Renal cortex interstitium (tissue), 11 donors: ENCODE results near the gene PTPRR. TPM values are rescaled to one million over a fixed set of nuclear protein-coding genes. Genes with fewer than 3 reads are reported as not detected.

Experiments
- DNase-seq, 11 donors: peaks; one replicate each; pipeline ENCODE4 v3.0.0-alpha.2; 2013; ENCODE audit warnings: low read depth in 9 of 11, low spot score in 4 of 11; ENCODE audit errors: extremely low read depth in 1 of 11
- polyA plus RNA-seq, 3 donors: library from polyadenylated mRNA; unstranded; fragments of 120-200 nt; gene quantifications; one replicate each; pipeline ENCODE4 v1.2.1, GENCODE V29; 2013; ENCODE audit not compliant: insufficient read length in 3 of 3

PTPRR gene
- polyA plus RNA-seq, 3 donors, result 0.64 to 0.87 (median 0.66) TPM

DNA sequence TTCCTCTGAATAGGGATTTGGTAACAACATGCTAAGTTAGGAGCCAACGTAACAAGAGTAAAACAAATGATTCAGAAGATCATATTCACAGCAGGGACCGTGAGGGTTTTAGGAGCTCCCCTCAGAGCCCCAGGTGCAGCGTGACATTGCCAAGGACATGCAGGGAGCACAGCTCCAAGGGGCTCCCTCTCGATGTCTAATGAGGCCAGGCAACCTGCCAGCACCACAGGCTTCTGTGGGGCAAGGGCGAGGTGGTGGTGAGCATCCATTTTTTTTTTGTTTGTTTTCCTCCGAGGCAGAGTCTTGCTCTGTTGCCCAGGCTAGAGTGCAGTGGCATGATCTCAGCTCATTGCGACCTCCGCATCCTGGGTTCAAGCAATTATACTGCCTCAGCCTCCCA is 188.3 kb downstream of the PTPRR start:
- no peak for DNase-seq

GRCh38 chr12:70730675-70731180 is 189.8 kb downstream of the PTPRR start:
- no peak for DNase-seq

DNA sequence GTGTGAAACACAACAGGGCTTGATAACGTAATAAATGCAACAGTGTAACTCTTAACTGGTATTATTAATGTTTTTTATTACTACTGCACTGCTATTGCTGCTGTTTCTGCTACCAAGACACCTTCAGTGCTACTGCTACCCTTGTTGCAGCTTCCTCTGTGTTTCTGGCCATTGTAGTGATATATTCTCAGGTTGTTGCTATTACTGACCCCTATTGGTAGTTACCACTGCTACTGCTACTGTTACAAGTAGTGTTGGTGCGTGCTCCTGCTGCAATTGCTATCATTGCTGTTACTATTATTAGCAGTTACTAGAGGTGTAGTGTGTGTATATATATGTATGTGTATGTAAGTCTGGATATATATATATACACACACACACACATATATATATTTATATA is 196.1 kb downstream of the PTPRR start:
- DNase-seq, result no peak

GRCh38 chr12:70722584-70723343 is 197.8 kb downstream of the PTPRR start:
- DNase-seq, result peak in 8 of 11 donors; percentile 11 to 59 (median 30)

GRCh38 chr12:70721656-70722357 is 198.7 kb downstream of the PTPRR start:
- DNase-seq, result no peak

- DNase-seq, result no peak
These were observed 199.3 kb downstream of the PTPRR start for GRCh38 chr12:70721216-70721615.

GRCh38 chr12:70719672-70720420 is 200.7 kb downstream of the PTPRR start:
- peak in 8 of 11 donors; percentile 29 to 56 (median 38) for DNase-seq

DNA sequence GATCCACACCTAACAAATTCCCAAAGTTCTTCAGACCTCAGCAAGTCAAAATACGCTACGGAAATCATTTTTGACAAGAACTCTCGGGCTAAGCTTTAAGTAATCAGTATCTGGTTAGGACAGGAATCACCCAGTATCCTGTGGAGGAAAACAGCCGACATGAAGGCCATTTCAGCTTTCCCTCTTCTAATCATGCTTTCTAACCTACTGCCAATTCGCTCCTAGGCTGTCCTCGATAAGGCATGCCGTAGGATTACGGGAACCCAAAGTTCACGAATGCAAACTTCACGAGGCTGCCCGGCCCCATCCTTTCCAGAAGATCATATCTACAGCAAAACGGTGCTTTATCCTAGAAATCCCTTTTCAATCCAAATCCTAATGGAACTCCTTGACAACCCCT is 201.5 kb downstream of the PTPRR start:
- no peak for DNase-seq

- DNase-seq, result no peak
These were observed 208.7 kb downstream of the PTPRR start for GRCh38 chr12:70711831-70712230.

- no peak for DNase-seq
These were observed 211.5 kb downstream of the PTPRR start for GRCh38 chr12:70709022-70709421.

GRCh38 chr12:70706611-70707010 is 213.9 kb downstream of the PTPRR start:
- no peak for DNase-seq

DNA sequence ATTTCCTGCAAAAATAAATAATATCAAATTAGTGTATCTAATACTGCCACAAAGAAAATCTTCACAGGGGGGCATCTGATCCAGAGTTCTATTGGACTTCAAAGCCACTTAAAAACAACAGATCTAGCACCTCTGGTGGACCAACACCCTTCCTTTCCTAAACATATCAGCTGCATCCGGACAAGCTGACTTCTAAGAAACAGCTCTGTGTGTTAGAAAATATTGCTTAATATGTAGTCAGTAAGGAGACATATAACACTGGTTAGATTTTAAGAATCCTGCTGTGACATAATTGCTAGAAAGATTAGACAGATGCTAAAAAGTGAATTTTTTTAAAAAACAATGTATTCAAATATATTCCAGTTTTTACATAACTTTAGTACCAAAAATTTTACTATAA is 222.2 kb downstream of the PTPRR start:
- no peak for DNase-seq

- no peak for DNase-seq
These were observed 225.0 kb downstream of the PTPRR start for GRCh38 chr12:70695361-70696023.

- DNase-seq, result no peak
These were observed 227.8 kb downstream of the PTPRR start for GRCh38 chr12:70692681-70693288.

GRCh38 chr12:70691018-70691672 is 229.4 kb downstream of the PTPRR start:
- DNase-seq, result no peak

DNA sequence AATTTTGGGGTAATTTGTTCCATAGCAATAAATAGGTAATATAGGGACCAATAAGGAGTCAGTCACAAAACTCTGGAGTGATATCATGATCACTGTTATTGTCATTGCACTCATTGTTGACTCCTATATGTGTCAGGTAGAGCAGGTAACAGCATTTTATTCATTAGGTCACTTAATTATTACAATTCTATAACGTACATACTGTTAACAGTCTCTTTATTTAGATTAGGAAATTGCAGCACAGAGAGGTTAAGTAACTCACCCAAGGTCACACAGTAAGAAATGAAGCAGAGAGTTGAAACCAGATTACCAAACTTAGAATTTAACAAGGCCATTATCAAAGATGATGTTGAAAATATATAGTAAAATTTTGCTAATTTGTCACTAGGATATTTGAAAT is 233.6 kb downstream of the PTPRR start:
- no peak for DNase-seq

DNA sequence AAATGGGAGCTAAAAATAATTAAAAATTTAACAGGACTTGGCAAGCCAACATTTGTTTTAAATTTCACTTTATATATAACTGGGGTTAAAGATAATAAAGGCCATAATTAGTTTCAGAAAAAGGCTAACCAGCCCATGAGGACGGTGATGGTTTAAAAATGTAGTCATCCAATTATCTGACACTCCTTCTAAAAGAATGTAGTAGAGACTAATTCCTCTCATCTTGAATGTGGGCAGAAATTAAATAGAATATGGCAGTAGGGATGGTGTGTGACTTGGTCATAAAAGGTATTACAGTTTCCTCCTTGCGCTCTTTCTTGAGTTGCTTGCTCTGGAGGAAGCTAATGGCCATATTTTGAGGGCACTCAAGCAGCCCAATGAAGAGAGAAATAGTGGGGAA is 234.2 kb downstream of the PTPRR start:
- DNase-seq, result no peak

DNA sequence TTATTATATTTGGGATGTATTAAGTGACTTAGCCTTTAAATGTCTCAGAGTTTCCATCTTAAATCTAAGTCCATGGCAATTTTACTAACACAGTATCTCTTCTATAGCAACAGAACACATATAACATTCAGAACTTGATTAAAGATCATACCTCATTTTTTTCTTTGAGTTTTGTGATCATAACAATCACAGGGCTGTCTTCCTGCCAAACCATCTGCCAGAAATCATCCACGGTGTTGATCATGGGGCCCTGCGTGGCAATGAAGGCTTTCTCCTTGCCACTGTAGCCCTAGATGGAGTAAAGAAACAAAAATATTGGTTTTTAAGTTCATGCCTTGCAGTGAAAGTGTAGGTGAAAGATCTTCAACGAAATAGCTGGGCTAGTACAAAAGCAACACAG is 236.6 kb downstream of the PTPRR start:
- DNase-seq, result no peak
